HG02759 (cell line): Measurements from ENCODE around the gene FAM168A.

Source experiments
- ATAC-seq: cut with Tn5 transposase; IDR thresholded peaks from one replicate; pipeline ENCODE4 v1.9.1; 2021; ENCODE audit warnings: mild to moderate bottlenecking, moderate library complexity; ENCODE audit not compliant: unreplicated experiment

Gene FAM168A

GRCh38 chr11:73597956-73598718, at the start of gene FAM168A:
Gene FAM168A, minus strand, starts transcription at chr11:73598112. Its CDS starts 129,638 bp downstream, at chr11:73468474.
- ATAC-seq = peak; percentile 97

DNA sequence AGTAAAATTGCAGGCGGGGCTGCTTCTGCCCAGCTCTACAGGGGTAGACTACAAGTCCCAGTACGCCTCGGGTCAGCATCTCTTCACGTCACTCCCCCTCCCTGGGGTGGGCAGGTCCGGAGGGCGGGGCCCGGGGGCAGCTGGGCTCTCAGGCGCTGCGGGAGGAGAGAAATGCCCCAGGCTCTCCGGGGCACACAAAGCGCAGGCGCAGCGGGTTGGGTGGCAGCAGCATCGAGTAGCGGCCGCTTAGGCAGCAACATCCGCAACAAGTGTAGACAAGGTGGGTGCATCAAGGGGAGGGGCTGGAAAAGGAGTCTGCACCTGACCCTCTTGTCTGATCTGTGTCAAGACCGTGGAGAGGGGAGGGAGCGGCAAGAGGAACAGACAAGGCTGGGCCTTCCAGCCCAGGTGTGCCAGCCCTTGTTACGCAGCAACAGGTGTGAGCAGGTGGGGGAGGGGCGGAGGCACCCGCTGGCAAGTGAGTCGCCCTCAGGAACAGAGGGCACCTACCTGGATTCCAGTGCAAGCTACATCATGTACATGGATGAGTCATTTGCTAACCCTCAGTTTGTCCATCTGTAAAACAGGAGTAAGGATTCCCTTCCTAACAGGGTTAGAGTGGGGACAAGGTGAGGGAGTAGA, 49.7 kb upstream of the FAM168A start:
- ATAC-seq = peak; percentile 96

DNA sequence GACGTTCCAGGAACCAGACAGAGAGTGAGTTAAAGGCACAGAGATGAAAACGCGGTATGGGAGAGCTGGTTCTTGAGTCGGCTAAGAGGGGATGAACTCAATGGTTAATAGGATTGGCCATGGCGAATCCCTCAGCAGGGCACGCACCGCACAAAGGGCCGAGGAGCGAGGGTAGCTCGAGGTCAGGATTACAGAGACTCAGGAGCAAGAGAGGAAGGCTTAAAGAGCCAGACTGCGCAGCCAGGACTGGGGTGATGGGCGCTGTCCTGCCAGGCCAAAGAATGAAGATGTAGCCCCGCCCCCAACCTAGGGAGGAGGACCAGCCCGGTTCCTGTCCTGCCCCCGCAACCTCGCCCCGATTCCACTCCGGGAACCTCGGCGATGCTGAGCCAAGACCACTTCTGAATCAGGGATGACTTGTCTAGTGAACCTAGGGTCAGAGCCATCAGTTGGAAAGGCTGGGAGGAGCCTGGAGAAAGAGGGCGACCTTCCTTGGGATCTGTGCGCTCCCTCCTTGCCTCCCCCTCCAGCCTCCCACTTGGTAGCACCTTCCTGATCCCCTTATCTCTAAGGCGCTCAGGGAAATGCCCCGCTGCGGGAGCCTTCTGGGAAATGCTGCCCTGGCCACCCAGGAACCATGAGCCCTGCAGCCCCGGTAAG, 48.2 kb upstream of the FAM168A start, which contains the start of gene PLEKHB1:
Gene PLEKHB1, plus strand, starts transcription at position 610 of the 660 bp plus-strand sequence. Its CDS starts 28 bp downstream, at position 638.
- no peak for ATAC-seq

GRCh38 chr11:73645121-73645969, 47.4 kb upstream of the FAM168A start:
- no peak for ATAC-seq

DNA sequence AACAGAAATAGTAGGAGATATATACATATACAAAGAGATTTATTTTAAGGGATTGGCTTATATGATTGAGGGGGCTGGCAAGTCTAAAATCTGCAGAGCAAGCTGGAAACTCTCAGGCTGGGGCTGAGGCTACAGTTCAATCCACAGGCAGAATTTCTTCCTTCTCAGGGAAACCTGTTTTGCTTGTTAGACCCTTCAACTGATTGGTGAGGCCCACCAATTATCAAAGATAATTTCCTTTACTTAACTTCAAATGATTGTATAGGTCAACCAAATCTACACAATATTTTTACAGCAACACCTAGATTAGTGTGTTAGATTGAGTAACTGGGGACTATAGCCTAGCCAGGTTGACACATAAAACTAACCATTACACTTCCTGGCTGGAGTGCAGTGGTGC, 43.8 kb upstream of the FAM168A start:
- no peak for ATAC-seq

- ATAC-seq = no peak
These were observed 42.7 kb upstream of the FAM168A start for GRCh38 chr11:73640592-73640991.

- no peak for ATAC-seq
These were observed 39.1 kb upstream of the FAM168A start for GRCh38 chr11:73637012-73637411.

DNA sequence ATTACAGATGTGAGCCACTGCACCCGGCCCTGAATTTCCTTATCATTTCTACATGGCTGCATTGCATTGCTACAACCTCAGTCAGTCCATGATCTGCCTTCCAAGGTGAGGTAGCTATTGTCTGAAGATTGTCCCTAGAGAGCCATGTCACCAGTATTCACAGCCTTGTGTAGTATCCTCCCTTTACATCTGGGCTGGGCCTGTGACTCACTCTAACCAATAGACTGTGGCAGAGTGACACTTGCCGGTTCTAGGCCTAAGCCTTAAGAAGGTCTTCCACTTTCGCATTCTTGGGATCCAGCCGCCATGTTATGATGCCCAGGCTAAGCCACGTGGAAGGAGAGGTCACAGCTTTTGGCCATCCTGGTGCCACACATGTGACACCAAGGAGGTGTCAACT, 38.3 kb upstream of the FAM168A start:
- no peak for ATAC-seq

DNA sequence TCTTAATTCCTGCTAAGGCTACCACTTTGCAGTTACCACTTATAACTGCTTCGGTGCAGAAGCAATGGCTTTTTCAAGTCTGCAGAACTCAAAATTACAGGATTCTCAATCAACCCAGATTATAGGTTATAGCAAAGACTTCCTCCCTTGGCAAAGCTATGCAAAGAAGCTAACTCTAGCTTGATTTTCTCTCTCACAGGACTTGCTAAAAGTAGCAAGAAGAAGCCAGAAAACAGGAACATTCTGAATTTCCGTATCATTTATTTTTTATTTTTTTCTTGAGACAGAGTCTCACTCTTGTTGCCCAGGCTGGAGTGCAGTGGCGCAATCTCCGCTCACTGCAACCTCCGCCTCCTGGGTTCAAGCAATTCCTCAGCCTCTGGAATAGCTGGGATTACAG, 37.8 kb upstream of the FAM168A start:
- ATAC-seq = no peak

DNA sequence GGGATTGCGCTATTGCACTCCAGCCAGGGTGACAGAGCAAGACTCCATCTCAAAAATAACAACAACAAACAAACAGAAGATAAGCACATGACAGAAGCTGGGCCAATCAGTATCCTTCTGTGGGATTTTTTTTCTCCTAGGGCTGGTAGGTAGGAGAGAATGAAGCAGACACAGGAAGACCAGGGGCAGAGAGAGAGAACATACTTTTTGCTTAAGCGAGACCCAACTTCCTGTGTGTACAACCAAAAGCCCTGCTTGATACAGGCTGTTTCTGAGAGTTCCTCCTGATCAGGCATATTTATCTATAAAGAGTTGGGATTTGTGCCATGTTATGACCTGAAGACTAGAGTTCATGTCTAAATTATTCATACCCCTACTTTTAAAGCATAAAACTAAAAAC, 36.1 kb upstream of the FAM168A start:
- ATAC-seq = no peak

DNA sequence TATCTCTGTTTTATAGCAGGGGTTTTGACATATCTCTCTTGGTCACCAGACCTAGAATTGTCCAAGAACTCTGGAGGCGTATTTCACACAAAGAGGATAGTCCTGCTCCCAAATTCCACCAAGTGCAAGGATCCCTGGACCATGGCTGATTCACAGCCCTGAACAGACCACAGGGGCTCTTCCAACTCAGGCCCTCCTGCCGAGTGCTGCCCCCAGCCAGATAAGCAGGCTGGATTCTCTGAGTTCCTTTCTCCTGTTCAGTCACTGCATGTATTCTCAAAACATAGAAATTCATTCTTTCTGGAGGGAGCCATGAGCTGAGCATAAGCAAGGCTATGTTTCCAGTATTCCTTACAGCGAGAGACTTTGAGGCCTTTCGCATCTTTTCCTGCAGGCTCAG, 35.1 kb upstream of the FAM168A start:
- no peak for ATAC-seq

DNA sequence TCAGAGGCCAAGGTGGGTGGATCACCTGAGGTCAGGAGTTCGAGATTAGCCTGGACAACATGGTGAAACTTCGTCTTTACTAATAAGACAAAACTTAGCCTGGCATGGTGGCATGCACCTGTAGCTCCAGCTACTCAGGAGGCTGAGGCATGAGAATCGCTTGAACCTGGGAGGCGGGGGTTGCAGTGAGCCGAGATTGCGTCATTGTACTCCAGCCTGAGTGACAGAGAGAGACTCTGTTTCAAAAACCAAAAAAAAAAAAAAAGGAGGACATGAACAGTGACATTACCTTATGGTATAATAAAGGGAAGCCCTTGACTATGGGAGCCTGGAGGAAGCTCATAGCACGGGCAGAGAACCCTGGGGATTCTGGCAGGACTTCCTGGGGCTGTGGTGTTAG, 32.0 kb upstream of the FAM168A start:
- ATAC-seq = no peak

DNA sequence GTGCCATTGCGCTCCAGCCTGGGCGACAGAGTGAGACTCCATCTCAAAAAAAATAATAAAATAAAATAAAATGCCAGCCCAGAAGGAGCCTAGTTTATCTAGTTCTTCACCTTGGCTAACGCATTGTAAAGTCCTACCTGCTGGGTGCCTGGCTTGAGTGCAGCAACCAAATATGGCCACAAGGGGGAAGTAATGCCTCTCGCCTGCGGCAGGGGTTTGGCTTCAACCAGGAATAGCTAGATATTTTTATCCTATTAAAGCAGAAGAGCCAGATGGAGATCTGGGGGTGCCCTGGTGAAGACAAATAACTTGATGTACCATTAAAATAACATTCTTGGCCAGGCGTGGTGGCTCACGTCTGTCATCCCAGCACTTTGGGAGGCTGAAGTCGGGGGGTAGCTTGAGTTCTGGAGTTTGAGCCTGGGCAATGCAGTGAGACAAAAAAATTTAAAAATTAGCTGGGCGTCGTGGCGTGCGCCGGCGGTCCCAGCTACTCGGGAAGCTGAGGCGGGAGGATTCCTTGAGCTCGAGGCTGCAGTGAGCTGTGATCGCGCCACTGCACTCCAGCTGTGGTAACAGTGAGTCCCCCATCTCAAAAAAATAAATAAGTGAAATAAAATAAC, 27.9 kb upstream of the FAM168A start:
- no peak for ATAC-seq

GRCh38 chr11:73623686-73624085, 25.8 kb upstream of the FAM168A start:
- ATAC-seq = no peak

DNA sequence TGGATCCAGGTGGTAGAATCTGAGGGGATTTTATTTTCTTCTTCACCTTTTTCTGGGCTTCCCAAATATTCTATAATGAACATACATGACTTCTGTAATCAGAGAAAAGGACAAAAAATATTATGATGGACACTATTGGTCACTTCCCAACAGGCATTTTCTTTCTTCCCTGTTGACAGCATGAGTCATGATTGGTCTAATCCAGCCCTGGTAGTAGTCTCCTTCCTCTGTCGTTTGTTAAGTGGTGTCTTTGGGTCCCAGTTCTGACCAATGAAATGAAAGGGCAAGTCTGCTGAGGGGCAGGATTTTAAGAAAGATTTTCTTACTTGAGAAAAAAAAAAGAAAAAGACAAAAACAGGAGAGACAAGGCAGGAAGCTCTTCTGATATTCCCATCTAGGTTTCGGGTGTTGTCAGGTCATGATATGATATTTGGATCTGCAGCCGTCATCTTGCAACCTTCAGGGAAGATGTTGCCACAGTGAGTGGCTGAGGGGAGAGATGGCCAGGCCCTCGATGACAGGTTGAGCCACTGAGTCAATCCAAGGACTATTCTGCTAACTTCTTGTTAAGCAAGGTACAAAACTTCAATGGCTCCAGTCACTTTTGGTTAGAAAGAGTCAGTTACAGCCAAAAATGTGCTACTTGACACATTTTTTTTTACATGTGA, 25.1 kb upstream of the FAM168A start:
- ATAC-seq = no peak

GRCh38 chr11:73614591-73614990, 16.7 kb upstream of the FAM168A start:
- ATAC-seq = no peak

- ATAC-seq = no peak
These were observed 14.8 kb upstream of the FAM168A start for GRCh38 chr11:73612601-73613140.

- no peak for ATAC-seq
These were observed 937 bp upstream of the FAM168A start for GRCh38 chr11:73598719-73599379.

GRCh38 chr11:73597336-73597955, 466 bp downstream of the FAM168A start:
- ATAC-seq = no peak
